HG03039 (cell line): ENCODE measurements around the gene ADD3.
A peak's percentile ranks its signal among the peaks of the same experiment; 100 is the strongest.

ENCODE experiments used
- ATAC-seq: cut with Tn5 transposase; IDR thresholded peaks from one replicate; pipeline ENCODE4 v1.9.1; 2021; ENCODE audit warnings: mild to moderate bottlenecking, moderate library complexity; ENCODE audit not compliant: unreplicated experiment

The ADD3 gene

GRCh38 chr10:110059925-110060324 lies 52.1 kb downstream of the ADD3 start:
- no peak for ATAC-seq

DNA sequence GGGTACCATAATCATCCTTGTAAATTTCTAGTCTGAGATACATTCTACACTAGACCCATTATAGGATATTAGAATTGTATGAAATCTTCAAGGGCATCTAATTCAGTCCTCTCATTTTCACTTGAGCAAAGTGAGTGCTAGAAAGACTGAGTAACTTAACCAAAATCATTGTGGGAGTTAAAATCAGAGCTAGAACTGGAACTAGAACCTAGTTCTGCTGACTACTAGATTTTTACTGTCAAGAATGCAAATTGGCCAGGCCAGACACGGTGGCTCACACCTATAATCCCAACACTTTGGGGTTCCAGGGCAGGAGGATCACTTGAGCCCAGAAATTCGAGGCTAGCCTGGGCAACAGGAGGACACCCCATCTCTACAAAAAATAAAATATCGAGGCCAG lies 53.9 kb downstream of the ADD3 start:
- ATAC-seq, result no peak

DNA sequence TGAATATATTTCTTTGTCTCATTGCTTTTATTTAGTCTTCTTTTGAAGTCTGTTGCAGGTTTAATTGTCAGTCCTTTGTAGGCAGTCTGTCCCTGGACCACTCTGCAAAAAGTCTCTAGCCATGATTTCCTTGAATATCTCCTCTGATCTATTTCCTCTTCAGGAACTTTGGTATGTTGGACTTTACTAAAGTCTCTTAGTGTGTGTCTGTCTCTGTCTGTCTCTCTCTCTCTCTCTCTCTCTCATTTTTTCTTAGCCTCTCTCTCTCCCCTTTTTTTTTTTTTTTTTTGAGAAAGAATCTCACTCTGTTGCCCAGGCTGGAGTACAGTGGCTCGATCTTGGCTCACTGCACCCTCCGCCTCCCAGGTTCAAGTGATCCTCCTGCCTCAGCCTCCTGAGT lies 57.5 kb downstream of the ADD3 start:
- no peak for ATAC-seq

- ATAC-seq, result peak; percentile 41
Observed at GRCh38 chr10:110067960-110068770, 60.4 kb downstream of the ADD3 start.

GRCh38 chr10:110068780-110069179 lies 61.0 kb downstream of the ADD3 start:
- no peak for ATAC-seq

DNA sequence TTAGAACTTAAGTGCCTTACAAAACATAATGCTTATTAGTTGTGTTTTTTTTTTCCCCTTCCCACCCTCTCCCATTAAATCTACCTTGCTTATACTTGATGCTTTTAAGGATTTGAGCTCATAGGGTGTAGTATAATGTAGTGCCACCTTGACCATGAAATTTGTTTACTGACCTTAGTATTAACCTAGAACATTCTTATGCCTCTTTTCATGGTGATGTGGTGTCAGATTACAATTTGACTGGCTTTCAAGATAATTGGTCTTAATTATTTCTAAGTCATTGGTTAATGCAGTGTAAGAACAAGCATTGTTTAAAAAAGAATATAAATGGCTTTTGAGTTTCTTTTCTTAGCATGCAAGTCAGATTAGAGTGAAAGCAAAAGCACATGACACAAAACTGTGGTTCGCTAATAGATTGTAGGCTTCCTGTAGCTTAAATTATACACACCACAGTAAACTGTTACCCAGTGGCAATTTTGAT lies 61.8 kb downstream of the ADD3 start:
- peak; percentile 59 for ATAC-seq

DNA sequence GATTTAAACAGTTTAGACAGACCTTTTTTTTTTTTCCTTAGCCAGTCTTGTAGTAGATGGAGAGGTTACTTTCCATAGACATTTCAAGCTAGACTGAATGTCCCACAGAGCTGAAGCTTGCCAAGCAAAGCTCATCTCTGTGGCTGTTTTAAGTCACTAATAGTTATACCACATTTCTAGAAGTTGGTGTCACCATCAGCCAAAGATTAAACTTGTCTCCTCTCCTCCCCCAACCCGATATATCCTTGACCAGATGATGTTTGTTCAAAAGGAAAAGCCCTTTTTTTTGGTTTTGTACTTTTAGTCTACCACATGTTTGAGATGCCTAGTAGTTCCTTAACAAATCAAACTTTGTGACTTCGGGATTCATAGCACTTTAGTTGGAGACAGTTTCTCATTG lies 66.1 kb downstream of the ADD3 start:
- no peak for ATAC-seq

DNA sequence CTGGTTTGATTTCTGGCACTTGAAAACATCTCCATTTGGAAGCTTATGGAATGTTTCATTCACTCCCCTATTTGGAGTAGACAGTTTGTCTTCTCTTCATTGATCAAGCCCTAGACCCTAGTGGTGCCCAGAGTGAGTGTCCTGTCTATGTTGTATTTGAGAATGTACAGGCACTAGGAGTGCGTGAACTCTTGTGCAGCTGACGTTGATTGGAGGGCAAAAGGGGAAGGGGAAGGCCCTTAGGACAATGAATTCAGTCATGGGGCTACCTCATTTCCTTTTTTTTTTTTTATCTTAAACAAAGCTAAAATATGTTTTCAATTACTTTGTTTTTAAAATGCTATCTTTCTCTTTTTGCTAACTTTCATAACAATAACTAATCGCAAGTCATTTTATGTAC lies 66.5 kb downstream of the ADD3 start:
- ATAC-seq, result no peak

GRCh38 chr10:110074758-110075671 lies 67.2 kb downstream of the ADD3 start:
- ATAC-seq, result no peak

DNA sequence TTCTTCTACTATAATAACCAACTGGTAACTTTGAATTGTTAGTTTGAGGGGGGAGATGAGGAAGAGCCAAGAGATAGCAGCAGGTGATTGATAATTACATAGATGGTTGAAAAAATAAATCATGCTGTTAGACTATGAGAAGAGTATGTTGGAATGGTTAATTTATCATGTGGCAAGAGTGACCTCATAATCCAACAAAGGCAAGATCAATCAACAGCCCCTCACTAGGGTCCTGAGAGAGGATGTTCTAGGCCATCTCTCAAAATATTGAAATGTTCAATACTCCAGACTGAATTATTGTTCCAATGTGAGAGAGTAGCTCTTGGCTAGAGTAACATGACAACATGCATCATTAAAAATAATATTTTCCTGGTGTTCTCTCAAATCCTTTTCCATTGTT lies 67.9 kb downstream of the ADD3 start:
- ATAC-seq, result no peak

GRCh38 chr10:110076559-110077318 lies 69.0 kb downstream of the ADD3 start:
- ATAC-seq, result peak; percentile 50

GRCh38 chr10:110077436-110078130 lies 69.8 kb downstream of the ADD3 start:
- no peak for ATAC-seq

DNA sequence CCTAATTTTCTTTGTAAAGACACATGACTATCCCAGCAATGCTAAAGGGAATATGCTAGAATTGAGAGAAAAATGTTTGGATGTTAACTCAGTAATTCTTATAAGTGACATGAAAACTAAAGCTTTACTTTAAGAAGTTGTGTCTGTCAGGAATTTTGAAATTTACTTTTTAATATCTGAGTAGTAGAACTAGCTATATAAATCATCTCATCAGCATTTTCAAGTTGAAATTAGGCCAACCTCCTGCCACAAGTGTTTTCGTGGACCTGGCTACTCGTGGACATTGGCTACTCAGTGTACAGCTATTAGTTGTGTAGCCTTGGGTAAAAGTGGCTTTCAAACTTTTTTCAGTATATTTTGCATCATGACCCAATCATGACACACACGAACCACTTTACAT lies 70.5 kb downstream of the ADD3 start:
- no peak for ATAC-seq

- ATAC-seq, result no peak
Observed at GRCh38 chr10:110081911-110082310, 74.1 kb downstream of the ADD3 start.

- no peak for ATAC-seq
Observed at GRCh38 chr10:110083884-110084283, 76.1 kb downstream of the ADD3 start.

- no peak for ATAC-seq
Observed at GRCh38 chr10:110087682-110088081, 79.9 kb downstream of the ADD3 start.

DNA sequence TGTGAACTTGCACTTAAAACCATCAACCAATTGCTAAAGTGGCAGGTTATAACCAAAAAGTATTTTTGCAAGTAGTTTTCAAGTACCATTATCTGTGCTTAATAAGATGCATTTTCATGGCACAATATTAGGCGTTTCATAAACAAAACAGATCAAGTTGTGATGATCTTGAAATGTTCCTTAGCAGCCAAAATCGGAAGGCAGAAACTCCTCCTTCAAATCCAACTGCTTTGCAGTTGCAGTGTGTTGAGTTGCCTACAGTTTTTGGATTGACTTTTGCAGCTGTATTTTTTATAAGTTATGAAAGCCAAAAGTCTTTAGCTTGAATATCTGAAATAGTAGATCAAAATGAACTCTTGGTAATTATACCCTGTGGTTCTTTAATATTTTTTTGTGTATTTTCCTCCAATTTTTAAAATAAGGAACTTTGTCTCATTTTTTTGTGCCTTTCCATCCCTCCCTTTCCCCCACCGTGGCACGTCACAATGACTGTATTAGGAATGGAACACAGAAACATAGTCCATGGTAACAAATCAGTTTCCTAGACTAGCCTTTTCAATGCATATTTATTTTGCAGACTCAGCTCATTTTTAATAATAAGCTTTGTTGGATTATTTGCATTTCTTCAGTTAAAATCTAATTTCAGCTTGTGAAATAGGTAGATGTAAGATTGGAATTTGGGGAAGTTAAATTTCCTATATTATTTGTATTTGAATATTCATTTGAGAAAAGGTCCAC lies 80.8 kb downstream of the ADD3 start:
- no peak for ATAC-seq

- no peak for ATAC-seq
Observed at GRCh38 chr10:110091830-110092229, 84.0 kb downstream of the ADD3 start.

GRCh38 chr10:110093722-110094121 lies 85.9 kb downstream of the ADD3 start:
- ATAC-seq, result no peak

GRCh38 chr10:110094786-110095185 lies 87.0 kb downstream of the ADD3 start:
- no peak for ATAC-seq
